K562 (cell line): ENCODE measurements around the gene CDKN2D.

Source experiments
- CTCF ChIP-seq, 3 experiments: IDR thresholded peaks in 2 of 3; conservative IDR thresholded peaks in 1 of 3; 2 replicates each; pipeline ENCODE4 v1.5.1; 2011 to 2012; ENCODE audit warnings: low read length in 3 of 3, mild to moderate bottlenecking in 3 of 3, control low read depth in 2 of 3, improper control_type of control experiment in 1 of 3, inconsistent platforms in 1 of 3, low read depth in 1 of 3, mixed read lengths in 1 of 3, moderate library complexity in 1 of 3; ENCODE audit not compliant: insufficient read depth in 2 of 3
- ELF1 ChIP-seq: fragments of 200-800 bp; sonication (Bioruptor generic); IDR thresholded peaks from 2 replicates; pipeline ENCODE4 v1.6.1; 2016; ENCODE audit warnings: missing genetic modification characterization, missing compliant biosample characterization
- FUS ChIP-seq: fragments of 200-400 bp; formaldehyde crosslinking; optimal IDR thresholded peaks from 2 replicates; pipeline ENCODE3; 2017; ENCODE audit warnings: low read depth, low read length
- HMG20A ChIP-seq: fragments of 450-650 bp; formaldehyde crosslinking; conservative IDR thresholded peaks from 2 replicates; pipeline ENCODE4 v1.4.0; 2020; ENCODE audit warnings: mild to moderate bottlenecking, mixed read lengths
- POLR2A ChIP-seq: fragments of 450-650 bp; conservative IDR thresholded peaks from 2 replicates; pipeline ENCODE4 v1.6.1; 2016
- ZHX1 ChIP-seq: fragments of 150-350 bp; conservative IDR thresholded peaks from 2 replicates; pipeline ENCODE4 v1.6.1; 2014; ENCODE audit warnings: low read length
- ZNF274 ChIP-seq: IDR thresholded peaks from 2 replicates; pipeline ENCODE4 v1.6.1; 2011; ENCODE audit warnings: low read depth, mild to moderate bottlenecking, low read length, moderate library complexity, borderline replicate concordance
- ZNF277 ChIP-seq: fragments of 250-450 bp; sonication (Bioruptor Pico); IDR thresholded peaks from 2 replicates; pipeline ENCODE4 v1.8.0; 2022; ENCODE audit warnings: inconsistent platforms, mild to moderate bottlenecking, moderate library complexity, borderline replicate concordance

GRCh38 chr19:10586396-10586795 lies 17.6 kb upstream of the CDKN2D start:
- TF ChIP-seq FUS (no peak), ELF1 (tag) (no peak), HMG20A (CRISPR knock-in tag) (no peak), ZNF277 (CRISPR knock-in tag) (no peak), POLR2A (no peak), CTCF (IDR thresholded peaks at IDR 0.05 in 2 of 3, conservative IDR thresholded peaks at IDR 0.05 in 1 of 3; ENCODE audit: insufficient read depth in 2 of 3, low read depth in 1 of 3, low read length in 3 of 3) (no peak), ZNF274 (no peak), ZHX1 (no peak)
